GM19438 (cell line): ENCODE results near the gene NEK10.

ENCODE experiments used
- ATAC-seq: cut with Tn5 transposase; IDR thresholded peaks from one replicate; pipeline ENCODE4 v1.9.1; 2021; ENCODE audit warnings: low read depth; ENCODE audit not compliant: unreplicated experiment

Gene NEK10

DNA sequence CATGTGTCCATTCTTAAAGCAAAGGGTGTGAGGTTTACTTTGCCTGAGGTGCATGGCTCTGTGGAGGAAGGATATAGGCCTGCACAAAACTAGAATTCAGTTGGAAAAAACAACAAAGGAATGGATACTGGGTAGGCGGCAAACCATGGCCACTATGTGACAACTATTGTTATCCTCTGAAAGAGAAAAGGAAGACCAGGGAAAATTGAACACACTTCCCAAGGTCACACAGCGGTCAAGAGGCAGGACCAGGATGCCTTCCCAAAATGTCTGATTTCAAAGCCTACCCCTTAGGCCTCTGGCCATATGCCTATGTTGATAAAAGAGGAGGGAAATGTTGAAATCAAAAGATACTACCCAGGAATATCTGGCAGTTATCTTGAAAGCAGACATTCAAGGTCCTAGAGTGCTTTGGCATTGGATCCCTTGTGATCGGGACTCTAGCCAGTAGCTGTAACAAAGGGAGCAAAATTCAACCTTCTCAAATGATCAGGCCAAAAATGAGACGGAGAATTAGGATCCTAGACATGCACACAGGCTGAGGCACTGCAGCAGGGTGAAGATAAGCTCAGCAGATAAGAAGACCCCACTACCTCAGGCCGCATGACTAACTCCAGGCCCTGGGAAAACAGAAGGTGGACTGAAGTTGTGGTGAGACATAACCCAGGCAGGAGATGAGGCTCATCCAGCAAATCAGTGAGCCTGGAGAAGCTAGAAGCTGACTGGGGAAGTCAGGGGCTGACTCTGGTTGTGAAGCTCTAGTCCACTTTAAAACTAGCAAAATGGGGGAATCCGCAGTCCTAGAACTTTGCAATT lies 292.2 kb downstream of the NEK10 start:
- no peak for ATAC-seq

DNA sequence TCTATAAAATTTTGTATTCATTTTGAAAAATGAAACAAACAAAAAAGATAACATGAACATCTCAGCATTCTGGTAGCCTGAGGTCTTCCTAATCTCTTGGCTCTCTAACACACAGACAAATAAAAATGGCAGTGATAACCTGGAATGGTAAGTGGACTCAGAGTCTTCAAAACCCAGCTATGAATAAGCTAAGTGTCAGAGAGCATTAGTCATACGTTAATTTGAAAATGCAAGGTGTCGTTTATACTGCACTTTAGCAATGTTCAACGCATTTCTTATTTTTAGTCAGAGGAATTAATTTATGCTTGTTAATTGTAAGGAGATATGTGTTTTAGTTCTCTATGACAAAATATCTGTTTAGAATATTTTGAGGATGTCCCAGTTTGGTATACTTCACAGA lies 294.3 kb downstream of the NEK10 start:
- no peak for ATAC-seq

- no peak for ATAC-seq
Measured at GRCh38 chr3:27073912-27074311, 295.3 kb downstream of the NEK10 start.

DNA sequence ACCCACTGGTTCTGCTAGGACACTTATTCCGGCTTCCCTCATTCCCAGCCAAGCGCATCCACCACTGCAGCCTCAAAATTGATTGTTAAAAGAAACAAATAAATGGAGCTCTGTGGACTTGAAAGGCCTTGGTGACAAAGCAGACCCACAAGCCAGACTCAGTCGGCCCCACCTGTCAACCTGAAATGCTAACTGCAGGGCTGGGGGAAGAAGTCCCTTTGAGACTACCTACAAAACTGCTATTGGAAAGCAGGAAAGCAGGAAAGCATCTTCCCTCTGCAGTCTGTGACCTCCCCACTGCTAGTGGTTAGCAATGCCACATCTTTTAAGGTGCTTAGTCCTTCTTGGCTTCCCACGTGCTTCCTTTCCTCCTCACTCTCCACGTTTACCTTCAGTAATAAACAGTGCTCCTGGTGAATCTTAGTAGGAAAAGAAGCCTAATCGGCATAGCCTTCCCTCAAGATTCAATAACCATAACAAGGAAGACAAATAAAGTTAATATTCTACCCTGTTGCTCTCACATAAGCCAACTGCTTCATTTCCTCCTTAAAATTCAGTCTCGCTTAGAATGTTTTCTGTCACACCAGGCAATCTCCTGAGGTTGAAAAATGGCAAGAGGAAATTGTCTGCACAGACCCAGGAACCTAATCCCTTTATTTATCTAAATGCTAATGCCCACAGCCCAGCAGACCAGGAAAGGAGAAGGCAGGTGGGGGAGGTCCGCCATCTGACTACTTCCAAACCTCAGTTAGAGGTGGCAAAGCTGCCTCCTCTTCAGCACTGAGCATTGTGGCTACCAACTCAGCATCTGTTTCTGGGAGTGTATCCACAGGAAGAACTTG lies 296.2 kb downstream of the NEK10 start:
- no peak for ATAC-seq

- no peak for ATAC-seq
Measured at GRCh38 chr3:27060336-27060735, 308.8 kb downstream of the NEK10 start.
